ENCODE measurements around the gene VANGL1.

- TF ChIP-seq CTCF (IDR thresholded peaks at IDR 0.05 in 4 of 5, conservative IDR thresholded peaks at IDR 0.05 in 1 of 5) (no peak), POLR2A (IDR thresholded peaks at IDR 0.05) (no peak)
These were observed 24.9 kb downstream of the VANGL1 start for GRCh38 chr1:115666702-115667101.
